VCaP (cell line): ENCODE data around the gene BTBD1.

ENCODE experiments used
- H3K27ac ChIP-seq: fragments of 450-650 bp; 2 replicates; pipeline ENCODE4 v1.5.1; 2017
- TF ChIP-seq, protein P1 (sequence below): fragments of 450-650 bp; conservative IDR thresholded peaks from 2 replicates; pipeline ENCODE4 v1.5.1; 2017; ENCODE audit warnings: mild to moderate bottlenecking, moderate library complexity

Gene BTBD1

DNA sequence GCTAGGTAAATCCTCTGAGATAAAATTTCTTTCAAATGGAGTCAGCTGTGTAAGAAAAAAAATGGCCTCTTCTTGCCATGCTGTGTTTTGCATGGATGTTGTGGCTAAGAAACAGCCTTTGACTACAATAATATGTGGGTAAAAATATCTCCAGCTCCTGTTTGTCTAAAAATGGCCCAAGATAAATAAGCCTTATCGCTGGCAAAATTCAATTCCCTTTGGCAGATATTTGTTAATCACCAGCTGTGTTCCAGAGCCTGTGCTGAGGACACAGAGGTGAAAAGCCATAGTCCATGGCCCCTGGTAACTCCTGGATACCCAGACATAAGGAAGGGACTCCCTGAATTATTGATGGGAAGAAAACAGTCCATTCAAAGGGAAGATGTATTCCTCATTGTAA is 96.4 kb downstream of the BTBD1 start:
- H3K27ac ChIP-seq, result peak overlapping the region; percentile 35
- TF ChIP-seq, protein P1, sequence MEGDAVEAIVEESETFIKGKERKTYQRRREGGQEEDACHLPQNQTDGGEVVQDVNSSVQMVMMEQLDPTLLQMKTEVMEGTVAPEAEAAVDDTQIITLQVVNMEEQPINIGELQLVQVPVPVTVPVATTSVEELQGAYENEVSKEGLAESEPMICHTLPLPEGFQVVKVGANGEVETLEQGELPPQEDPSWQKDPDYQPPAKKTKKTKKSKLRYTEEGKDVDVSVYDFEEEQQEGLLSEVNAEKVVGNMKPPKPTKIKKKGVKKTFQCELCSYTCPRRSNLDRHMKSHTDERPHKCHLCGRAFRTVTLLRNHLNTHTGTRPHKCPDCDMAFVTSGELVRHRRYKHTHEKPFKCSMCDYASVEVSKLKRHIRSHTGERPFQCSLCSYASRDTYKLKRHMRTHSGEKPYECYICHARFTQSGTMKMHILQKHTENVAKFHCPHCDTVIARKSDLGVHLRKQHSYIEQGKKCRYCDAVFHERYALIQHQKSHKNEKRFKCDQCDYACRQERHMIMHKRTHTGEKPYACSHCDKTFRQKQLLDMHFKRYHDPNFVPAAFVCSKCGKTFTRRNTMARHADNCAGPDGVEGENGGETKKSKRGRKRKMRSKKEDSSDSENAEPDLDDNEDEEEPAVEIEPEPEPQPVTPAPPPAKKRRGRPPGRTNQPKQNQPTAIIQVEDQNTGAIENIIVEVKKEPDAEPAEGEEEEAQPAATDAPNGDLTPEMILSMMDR, result no peak

- TF ChIP-seq, protein P1, result no peak
- peak overlapping the region; percentile 35 for H3K27ac ChIP-seq
These were observed 96.9 kb downstream of the BTBD1 start for GRCh38 chr15:82970078-82970686.

DNA sequence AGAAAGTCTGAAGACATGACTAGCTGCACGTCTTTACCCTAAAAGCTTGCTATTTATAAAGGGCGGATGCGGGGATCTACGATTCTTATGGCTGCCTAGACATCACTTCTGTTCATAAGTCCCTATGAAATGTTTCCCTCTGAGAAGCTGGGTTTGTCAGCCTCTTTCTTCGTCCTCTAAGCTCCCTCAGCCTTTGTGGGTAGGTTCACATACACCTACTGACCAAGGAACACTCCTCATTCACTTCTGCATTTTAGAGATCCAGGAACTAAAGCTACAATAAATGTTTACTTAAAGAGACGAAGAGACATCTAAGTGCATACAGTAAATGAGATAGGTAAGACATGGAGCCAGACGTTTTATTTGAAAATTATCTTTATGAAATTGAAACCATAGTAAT is 97.7 kb downstream of the BTBD1 start:
- no peak overlapping the region for H3K27ac ChIP-seq
- TF ChIP-seq, protein P1, result no peak

GRCh38 chr15:82968066-82968465 is 99.0 kb downstream of the BTBD1 start:
- H3K27ac ChIP-seq, result no peak overlapping the region
- TF ChIP-seq, protein P1, result no peak

- TF ChIP-seq, protein P1, result no peak
- no peak overlapping the region for H3K27ac ChIP-seq
These were observed 100.4 kb downstream of the BTBD1 start for GRCh38 chr15:82966671-82967071.
